Measurements from ENCODE around the gene STXBP1. TPM values are rescaled to one million over a fixed set of nuclear protein-coding genes. Genes with fewer than 3 reads are reported as not detected.
A peak's percentile ranks its signal among the peaks of the same experiment; 100 is the strongest.
"Not testable (repeated sequence)": the region's sequence is repeated elsewhere in the genome, so short reads cannot be mapped to it uniquely, and the experiment has no call there.

STXBP1 gene
- total and polyA plus RNA-seq, 2 donors (not counting 1 experiment from before 2014, with no cell fraction given), result 25.6 to 36.0 TPM

GRCh38 chr9:127612939-127613582 is 984 bp downstream of the STXBP1 start:
- H4K20me1 ChIP-seq (ENCODE audit: control insufficient read depth, extremely low read depth, insufficient read depth, low read length), result no peaks in the 10 kb centered on the region
- peaks cover 9% of the 10 kb centered on the region for H3K79me2 ChIP-seq (ENCODE audit: control insufficient read depth, insufficient read depth, low read length)
- DNase-seq (ENCODE audit: low read depth in 2 of 2), result peak; percentile 57 to 73
- no peak for TF ChIP-seq EZH2 (IDR thresholded peaks at IDR 0.05; ENCODE audit: low read length, missing control alignments)
- no peak for TF ChIP-seq CTCF (conservative IDR thresholded peaks at IDR 0.05 in 1 of 2, IDR thresholded peaks at IDR 0.05 in 1 of 2; ENCODE audit: low read depth in 1 of 2, low read length in 2 of 2)
- H3K9ac ChIP-seq (ENCODE audit: insufficient read depth, low read length), result peak overlapping the region; percentile 74
- H3K27me3 ChIP-seq (ENCODE audit: control insufficient read depth, insufficient read depth, low read length), result no peaks in the 10 kb centered on the region
- peak overlapping the region; percentile 82 for H3K4me2 ChIP-seq (ENCODE audit: extremely low read depth, insufficient read depth, low read length)
- H3K4me1 ChIP-seq (ENCODE audit: control insufficient read depth, extremely low read depth, insufficient read depth, low read length), result peaks cover 4% of the 10 kb centered on the region
- H3K27ac ChIP-seq (ENCODE audit: insufficient read depth, low read length), result peak overlapping the region; percentile 74
- H3K36me3 ChIP-seq (ENCODE audit: control insufficient read depth, insufficient read depth, low read length), result no peaks in the 10 kb centered on the region
- H3K9me3 ChIP-seq (ENCODE audit: control insufficient read depth, insufficient read depth, low read depth, low read length), result no peaks in the 10 kb centered on the region
- peak overlapping the region; percentile 78 to 93 (median 86) for H3K4me3 ChIP-seq (replicated peaks in 1 of 4; ENCODE audit: control extremely low read depth in 1 of 4, insufficient read depth in 1 of 4, low read depth in 3 of 4, low read length in 4 of 4)
- peak overlapping the region; percentile 88 for H2AFZ ChIP-seq (ENCODE audit: low read length)

GRCh38 chr9:127613583-127613954 is 1.5 kb downstream of the STXBP1 start:
- Histone ChIP-seq H3K9me3 (ENCODE audit: control insufficient read depth, insufficient read depth, low read depth, low read length) (no peaks in the 10 kb centered on the region), H3K36me3 (ENCODE audit: control insufficient read depth, insufficient read depth, low read length) (no peaks in the 10 kb centered on the region), H3K27ac (ENCODE audit: insufficient read depth, low read length) (peak overlapping the region; percentile 74), H3K4me3 (replicated peaks in 1 of 4; ENCODE audit: control extremely low read depth in 1 of 4, insufficient read depth in 1 of 4, low read depth in 3 of 4, low read length in 4 of 4) (peak overlapping the region; percentile 78 to 93 (median 86)), H3K79me2 (ENCODE audit: control insufficient read depth, insufficient read depth, low read length) (peaks cover 9% of the 10 kb centered on the region), H3K4me1 (ENCODE audit: control insufficient read depth, extremely low read depth, insufficient read depth, low read length) (peaks cover 3% of the 10 kb centered on the region), H3K27me3 (ENCODE audit: control insufficient read depth, insufficient read depth, low read length) (no peaks in the 10 kb centered on the region), H3K4me2 (ENCODE audit: extremely low read depth, insufficient read depth, low read length) (peak overlapping the region; percentile 82), H3K9ac (ENCODE audit: insufficient read depth, low read length) (peak overlapping the region; percentile 74), H4K20me1 (ENCODE audit: control insufficient read depth, extremely low read depth, insufficient read depth, low read length) (no peaks in the 10 kb centered on the region), H2AFZ (ENCODE audit: low read length) (peak overlapping the region; percentile 88)
- TF ChIP-seq CTCF (conservative IDR thresholded peaks at IDR 0.05 in 1 of 2, IDR thresholded peaks at IDR 0.05 in 1 of 2; ENCODE audit: low read depth in 1 of 2, low read length in 2 of 2) (no peak), EZH2 (IDR thresholded peaks at IDR 0.05; ENCODE audit: low read length, missing control alignments) (no peak)
- peak in 1 of 2 donors; percentile 8 for DNase-seq (ENCODE audit: low read depth in 2 of 2)

GRCh38 chr9:127614961-127615360 is 2.9 kb downstream of the STXBP1 start:
- Histone ChIP-seq H3K9me3 (ENCODE audit: control insufficient read depth, insufficient read depth, low read depth, low read length) (no peaks in the 10 kb centered on the region), H3K36me3 (ENCODE audit: control insufficient read depth, insufficient read depth, low read length) (no peaks in the 10 kb centered on the region), H3K4me3 (replicated peaks in 1 of 4; ENCODE audit: control extremely low read depth in 1 of 4, insufficient read depth in 1 of 4, low read depth in 3 of 4, low read length in 4 of 4) (no peak overlapping the region), H3K27ac (ENCODE audit: insufficient read depth, low read length) (no peak overlapping the region), H2AFZ (ENCODE audit: low read length) (no peak overlapping the region), H3K27me3 (ENCODE audit: control insufficient read depth, insufficient read depth, low read length) (no peaks in the 10 kb centered on the region), H3K4me2 (ENCODE audit: extremely low read depth, insufficient read depth, low read length) (no peak overlapping the region), H4K20me1 (ENCODE audit: control insufficient read depth, extremely low read depth, insufficient read depth, low read length) (no peaks in the 10 kb centered on the region), H3K9ac (ENCODE audit: insufficient read depth, low read length) (no peak overlapping the region), H3K4me1 (ENCODE audit: control insufficient read depth, extremely low read depth, insufficient read depth, low read length) (peaks cover 3% of the 10 kb centered on the region), H3K79me2 (ENCODE audit: control insufficient read depth, insufficient read depth, low read length) (peaks cover 9% of the 10 kb centered on the region)
- peak in 1 of 2 donors; percentile 38 for DNase-seq (ENCODE audit: low read depth in 2 of 2)
- no peak for TF ChIP-seq EZH2 (IDR thresholded peaks at IDR 0.05; ENCODE audit: low read length, missing control alignments)
- no peak for TF ChIP-seq CTCF (conservative IDR thresholded peaks at IDR 0.05 in 1 of 2, IDR thresholded peaks at IDR 0.05 in 1 of 2; ENCODE audit: low read depth in 1 of 2, low read length in 2 of 2)

DNA sequence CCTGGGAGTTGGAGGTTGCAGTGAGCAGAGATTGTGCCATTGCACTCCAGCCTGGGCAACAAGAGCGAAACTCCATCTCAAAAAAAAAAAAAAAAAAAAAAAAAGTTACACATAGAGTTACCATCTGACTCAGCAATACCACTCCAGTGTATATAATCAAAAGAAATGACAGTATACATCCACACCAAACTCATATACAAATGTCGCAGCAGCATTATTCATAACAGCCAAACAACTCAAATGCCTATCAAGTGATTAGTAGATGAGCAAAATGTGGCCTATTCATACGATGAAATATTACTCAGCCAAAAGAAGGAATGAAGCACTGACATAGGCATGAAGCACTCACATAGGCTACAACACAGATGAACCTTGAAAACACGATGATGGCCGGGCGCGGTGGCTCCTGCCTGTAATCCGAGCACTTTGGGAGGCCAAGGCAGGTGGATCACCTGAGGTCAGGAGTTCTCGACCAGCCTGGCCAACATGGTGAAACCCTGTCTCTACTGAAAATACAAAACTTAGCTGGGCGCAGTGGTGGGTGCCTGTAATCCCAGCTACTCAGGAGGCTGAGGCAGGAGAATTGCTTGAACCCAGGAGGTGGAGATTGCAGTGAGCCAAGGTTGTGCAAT is 9.4 kb downstream of the STXBP1 start:
- not testable (repeated sequence) for H2AFZ ChIP-seq (ENCODE audit: low read length); H4K20me1 ChIP-seq (ENCODE audit: control insufficient read depth, extremely low read depth, insufficient read depth, low read length); H3K9ac ChIP-seq (ENCODE audit: insufficient read depth, low read length); H3K27me3 ChIP-seq (ENCODE audit: control insufficient read depth, insufficient read depth, low read length); H3K36me3 ChIP-seq (ENCODE audit: control insufficient read depth, insufficient read depth, low read length); H3K79me2 ChIP-seq (ENCODE audit: control insufficient read depth, insufficient read depth, low read length); H3K4me2 ChIP-seq (ENCODE audit: extremely low read depth, insufficient read depth, low read length); H3K9me3 ChIP-seq (ENCODE audit: control insufficient read depth, insufficient read depth, low read depth, low read length); H3K4me1 ChIP-seq (ENCODE audit: control insufficient read depth, extremely low read depth, insufficient read depth, low read length); H3K4me3 ChIP-seq (replicated peaks in 1 of 4; ENCODE audit: control extremely low read depth in 1 of 4, insufficient read depth in 1 of 4, low read depth in 3 of 4, low read length in 4 of 4); H3K27ac ChIP-seq (ENCODE audit: insufficient read depth, low read length)
- peak in 1 of 2 donors; percentile 30 for DNase-seq (ENCODE audit: low read depth in 2 of 2)

Data from fibroblast of lung (primary cell).